ENCODE data around the gene C16orf86. TPM values are rescaled to one million over a fixed set of nuclear protein-coding genes. Genes with fewer than 3 reads are reported as not detected.

The C16orf86 gene
- total RNA-seq, 1 donor from 2014 or later, result 2.6 TPM

DNA sequence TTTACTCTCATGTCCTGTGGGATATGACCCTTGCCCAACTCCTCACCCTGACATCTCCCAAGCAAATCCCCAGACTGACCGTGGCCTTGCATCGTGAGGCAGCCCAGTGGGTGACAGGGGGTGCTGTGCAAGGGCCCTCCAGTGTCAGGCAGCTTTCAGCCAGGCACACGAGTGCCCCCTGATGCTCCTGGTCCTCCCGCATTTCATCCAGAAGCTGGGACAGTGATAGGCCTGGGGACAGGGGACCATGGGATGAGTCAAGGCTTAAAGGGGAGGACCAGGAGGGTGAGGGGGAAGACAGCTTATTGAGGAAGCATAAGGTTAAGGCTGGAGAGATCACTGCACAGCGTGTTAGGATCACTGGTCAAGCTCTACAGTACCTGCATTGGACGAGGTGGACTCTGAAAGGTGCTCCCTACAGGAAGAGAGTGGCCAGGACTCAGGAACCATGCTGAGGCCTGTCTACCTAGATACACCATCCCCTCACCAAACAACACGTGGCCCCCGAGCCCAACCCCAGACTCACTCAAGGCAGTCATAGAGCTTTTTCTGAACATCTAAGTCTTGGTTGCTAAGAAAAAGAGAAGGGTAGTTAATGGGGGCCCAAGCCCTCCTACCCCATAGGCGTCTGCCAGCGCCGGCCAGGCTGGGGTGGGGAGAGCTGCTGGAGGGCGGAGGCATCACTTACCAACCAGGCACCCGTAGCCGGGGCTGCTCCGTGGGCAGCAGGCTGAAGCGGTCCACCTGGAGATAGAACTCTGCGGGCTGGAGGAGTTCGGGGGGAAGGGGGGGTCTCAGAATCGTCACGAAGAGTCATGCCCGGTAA, 7.6 kb upstream of the C16orf86 start:
- DNase-seq (ENCODE audit: low spot score, unreplicated experiment), result no peak
- Mint-ChIP-seq H3K4me3 (ENCODE audit: low read depth) (peak overlapping the region; percentile 88), H3K36me3 (ENCODE audit: insufficient read depth) (peaks cover under 1% of the 10 kb centered on the region), H3K4me1 (ENCODE audit: low read depth) (peaks cover 10% of the 10 kb centered on the region), H3K9me3 (ENCODE audit: low read depth) (no peaks in the 10 kb centered on the region), H3K27ac (no peak overlapping the region), H3K27me3 (peaks cover 16% of the 10 kb centered on the region)
- TF ChIP-seq, protein P1, sequence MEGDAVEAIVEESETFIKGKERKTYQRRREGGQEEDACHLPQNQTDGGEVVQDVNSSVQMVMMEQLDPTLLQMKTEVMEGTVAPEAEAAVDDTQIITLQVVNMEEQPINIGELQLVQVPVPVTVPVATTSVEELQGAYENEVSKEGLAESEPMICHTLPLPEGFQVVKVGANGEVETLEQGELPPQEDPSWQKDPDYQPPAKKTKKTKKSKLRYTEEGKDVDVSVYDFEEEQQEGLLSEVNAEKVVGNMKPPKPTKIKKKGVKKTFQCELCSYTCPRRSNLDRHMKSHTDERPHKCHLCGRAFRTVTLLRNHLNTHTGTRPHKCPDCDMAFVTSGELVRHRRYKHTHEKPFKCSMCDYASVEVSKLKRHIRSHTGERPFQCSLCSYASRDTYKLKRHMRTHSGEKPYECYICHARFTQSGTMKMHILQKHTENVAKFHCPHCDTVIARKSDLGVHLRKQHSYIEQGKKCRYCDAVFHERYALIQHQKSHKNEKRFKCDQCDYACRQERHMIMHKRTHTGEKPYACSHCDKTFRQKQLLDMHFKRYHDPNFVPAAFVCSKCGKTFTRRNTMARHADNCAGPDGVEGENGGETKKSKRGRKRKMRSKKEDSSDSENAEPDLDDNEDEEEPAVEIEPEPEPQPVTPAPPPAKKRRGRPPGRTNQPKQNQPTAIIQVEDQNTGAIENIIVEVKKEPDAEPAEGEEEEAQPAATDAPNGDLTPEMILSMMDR (IDR thresholded peaks at IDR 0.05; ENCODE audit: unreplicated experiment), result no peak

DNA sequence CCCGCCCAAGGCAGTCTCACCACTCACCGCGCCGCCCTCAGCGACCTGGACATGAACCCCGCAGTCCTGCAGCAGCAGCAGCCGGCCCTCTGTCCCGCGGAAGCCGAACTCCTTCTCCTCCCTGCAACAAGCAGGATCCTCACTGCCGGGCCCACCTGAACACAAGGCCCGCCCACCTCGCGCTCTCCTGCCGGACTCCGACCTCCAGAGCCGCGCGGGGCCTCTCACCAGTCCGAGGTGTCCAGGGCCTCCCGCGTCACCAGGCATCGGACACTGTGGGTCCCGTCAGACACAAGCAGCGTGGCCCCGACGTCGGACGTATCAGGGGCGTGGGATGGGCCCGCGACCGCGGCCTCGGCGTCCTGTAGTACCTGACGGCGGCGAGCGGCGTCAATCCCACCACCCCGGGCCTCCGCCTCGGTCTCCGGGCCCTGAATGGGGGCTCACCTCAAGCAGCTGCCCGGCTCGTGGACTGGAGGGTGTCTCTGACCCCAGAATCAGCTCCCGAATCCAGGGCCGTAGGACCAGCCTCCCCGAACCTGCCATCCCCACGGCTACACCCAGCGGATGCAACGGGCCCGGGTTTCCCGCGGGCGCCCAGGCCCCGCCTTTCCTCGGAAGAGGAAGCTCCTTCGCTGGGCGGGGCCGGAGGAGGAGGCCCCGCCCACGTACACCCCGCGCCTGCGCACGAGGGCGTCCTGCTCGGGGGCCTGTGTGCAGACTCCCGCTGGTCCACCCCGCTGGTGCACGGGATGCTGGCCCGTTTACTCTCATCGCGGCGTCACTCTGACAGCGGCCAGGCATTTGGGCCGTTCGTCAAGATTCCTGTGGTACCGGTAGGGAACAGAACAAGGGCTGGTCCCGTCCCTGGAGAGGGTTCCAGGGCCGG, 6.7 kb upstream of the C16orf86 start, which contains the start of gene ACD:
Gene ACD (minus strand): TSS at position 586 of the 889 bp plus-strand sequence. CDS start 40 bp downstream, at position 546.
- Mint-ChIP-seq H3K27me3 (peaks cover 9% of the 10 kb centered on the region), H3K9me3 (ENCODE audit: low read depth) (no peaks in the 10 kb centered on the region), H3K36me3 (ENCODE audit: insufficient read depth) (peaks cover 4% of the 10 kb centered on the region), H3K27ac (peak within 1 kb of the TSS; percentile 96), H3K4me1 (ENCODE audit: low read depth) (peaks cover 11% of the 10 kb centered on the region), H3K4me3 (ENCODE audit: low read depth) (peak within 1 kb of the TSS; percentile 88)
- TF ChIP-seq, protein P1 (IDR thresholded peaks at IDR 0.05; ENCODE audit: unreplicated experiment), result no peak
- peak; percentile 86 for DNase-seq (ENCODE audit: low spot score, unreplicated experiment)

DNA sequence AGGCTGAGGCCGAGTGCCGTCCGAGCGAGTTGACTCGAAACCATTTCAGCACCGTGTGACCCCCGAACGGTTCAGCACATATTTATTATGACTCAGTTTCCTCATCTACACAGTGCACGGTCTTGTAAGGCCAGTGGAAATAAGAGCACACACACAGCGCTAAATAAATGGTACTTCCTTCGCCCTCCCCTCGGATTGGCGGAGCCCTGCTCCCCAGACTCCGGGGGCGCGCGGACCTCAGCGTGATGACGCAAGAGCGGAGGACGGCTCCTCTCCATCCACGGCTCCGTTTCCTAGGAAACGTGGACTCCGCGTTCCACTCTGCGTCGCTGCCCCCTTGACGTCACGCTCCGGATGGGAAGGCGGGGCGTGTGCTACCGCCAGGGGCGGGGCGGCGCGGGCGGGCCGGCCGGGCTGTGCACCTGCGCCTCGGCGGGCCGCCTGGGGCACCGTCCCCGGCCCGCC, 6.0 kb upstream of the C16orf86 start, which contains the start of gene PARD6A:
Gene PARD6A (plus strand): TSS at position 397 of the 465 bp plus-strand sequence. CDS start 79 bp downstream, outside the sequence.
- TF ChIP-seq, protein P1 (IDR thresholded peaks at IDR 0.05; ENCODE audit: unreplicated experiment), result no peak
- Mint-ChIP-seq H3K27me3 (peaks cover 3% of the 10 kb centered on the region), H3K4me3 (ENCODE audit: low read depth) (peak within 1 kb of the TSS; percentile 88)

DNA sequence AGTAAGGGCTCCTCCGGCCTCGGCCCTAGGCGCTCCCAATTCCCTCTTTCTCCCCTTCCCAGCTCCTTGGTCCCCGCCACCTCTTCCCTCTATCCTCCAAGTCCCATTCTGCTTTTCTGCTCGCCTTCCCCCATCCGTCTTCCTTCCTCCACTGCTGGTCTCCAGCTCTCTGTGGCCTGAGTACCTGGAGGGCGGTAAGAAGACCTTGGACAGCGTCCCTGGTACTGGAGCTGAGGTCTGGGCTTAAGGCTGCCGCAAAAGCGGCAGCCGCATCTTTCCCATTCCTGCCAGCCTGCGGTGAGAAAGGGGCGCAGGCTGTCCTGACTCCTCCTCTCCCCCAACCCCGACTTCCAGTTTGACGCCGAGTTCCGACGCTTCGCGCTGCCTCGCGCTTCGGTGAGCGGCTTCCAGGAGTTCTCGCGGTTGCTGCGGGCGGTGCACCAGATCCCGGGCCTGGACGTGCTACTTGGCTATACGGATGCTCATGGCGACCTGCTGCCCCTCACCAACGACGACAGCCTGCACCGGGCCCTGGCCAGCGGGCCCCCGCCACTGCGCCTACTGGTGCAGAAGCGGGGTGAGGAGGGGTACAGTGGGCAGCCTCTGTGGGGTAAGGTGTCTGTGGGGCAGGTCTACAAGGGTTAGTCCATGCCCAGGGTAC, 5.4 kb upstream of the C16orf86 start:
- no peaks in the 10 kb centered on the region for H3K27me3 Mint-ChIP-seq
- peak overlapping the region; percentile 96 for H3K27ac Mint-ChIP-seq
- H3K9me3 Mint-ChIP-seq (ENCODE audit: low read depth), result no peaks in the 10 kb centered on the region
- TF ChIP-seq, protein P1 (IDR thresholded peaks at IDR 0.05; ENCODE audit: unreplicated experiment), result no peak
- DNase-seq (ENCODE audit: low spot score, unreplicated experiment), result no peak
- peaks cover 4% of the 10 kb centered on the region for H3K36me3 Mint-ChIP-seq (ENCODE audit: insufficient read depth)
- peak overlapping the region; percentile 83 for H3K4me3 Mint-ChIP-seq (ENCODE audit: low read depth)
- H3K4me1 Mint-ChIP-seq (ENCODE audit: low read depth), result peaks cover 11% of the 10 kb centered on the region

More for the DNA sequence above, 6.0 kb upstream of the C16orf86 start, which contains the start of gene PARD6A:
- H3K27ac Mint-ChIP-seq, result peak within 1 kb of the TSS; percentile 96
- H3K4me1 Mint-ChIP-seq (ENCODE audit: low read depth), result peaks cover 11% of the 10 kb centered on the region
- H3K36me3 Mint-ChIP-seq (ENCODE audit: insufficient read depth), result peaks cover 4% of the 10 kb centered on the region
- no peaks in the 10 kb centered on the region for H3K9me3 Mint-ChIP-seq (ENCODE audit: low read depth)
- DNase-seq (ENCODE audit: low spot score, unreplicated experiment), result peak; percentile 81

All from progenitor cell of endocrine pancreas (in vitro differentiated cells).